ENCODE data around the gene PDS5B.
"Not testable (repeated sequence)": the region's sequence is repeated elsewhere in the genome, so short reads cannot be mapped to it uniquely, and the experiment has no call there.

DNA sequence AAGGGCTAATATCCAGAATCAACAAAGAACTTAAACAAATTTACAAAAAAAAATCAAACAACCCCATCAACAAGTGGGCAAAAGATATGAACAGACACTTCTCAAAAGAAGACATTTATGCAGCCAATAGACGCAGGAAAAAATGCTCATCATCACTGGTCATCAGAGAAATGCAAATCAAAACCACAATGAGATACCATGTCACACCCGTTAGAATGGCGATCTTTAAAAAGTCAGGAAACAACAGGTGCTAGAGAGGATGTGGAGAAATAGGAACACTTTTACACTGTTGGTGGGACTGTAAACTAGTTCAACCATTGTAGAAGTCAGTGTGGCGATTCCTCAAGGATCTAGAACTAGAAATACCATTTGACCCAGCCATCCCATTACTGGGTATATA is 10.6 kb upstream of the PDS5B start:
- TF ChIP-seq ZFX (IDR thresholded peaks at IDR 0.05) = not testable (repeated sequence)
- TF ChIP-seq, protein P1, sequence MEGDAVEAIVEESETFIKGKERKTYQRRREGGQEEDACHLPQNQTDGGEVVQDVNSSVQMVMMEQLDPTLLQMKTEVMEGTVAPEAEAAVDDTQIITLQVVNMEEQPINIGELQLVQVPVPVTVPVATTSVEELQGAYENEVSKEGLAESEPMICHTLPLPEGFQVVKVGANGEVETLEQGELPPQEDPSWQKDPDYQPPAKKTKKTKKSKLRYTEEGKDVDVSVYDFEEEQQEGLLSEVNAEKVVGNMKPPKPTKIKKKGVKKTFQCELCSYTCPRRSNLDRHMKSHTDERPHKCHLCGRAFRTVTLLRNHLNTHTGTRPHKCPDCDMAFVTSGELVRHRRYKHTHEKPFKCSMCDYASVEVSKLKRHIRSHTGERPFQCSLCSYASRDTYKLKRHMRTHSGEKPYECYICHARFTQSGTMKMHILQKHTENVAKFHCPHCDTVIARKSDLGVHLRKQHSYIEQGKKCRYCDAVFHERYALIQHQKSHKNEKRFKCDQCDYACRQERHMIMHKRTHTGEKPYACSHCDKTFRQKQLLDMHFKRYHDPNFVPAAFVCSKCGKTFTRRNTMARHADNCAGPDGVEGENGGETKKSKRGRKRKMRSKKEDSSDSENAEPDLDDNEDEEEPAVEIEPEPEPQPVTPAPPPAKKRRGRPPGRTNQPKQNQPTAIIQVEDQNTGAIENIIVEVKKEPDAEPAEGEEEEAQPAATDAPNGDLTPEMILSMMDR (conservative IDR thresholded peaks at IDR 0.05) = not testable (repeated sequence)
